ENCODE results near the gene MRFAP1L1. TPM values are rescaled to one million over a fixed set of nuclear protein-coding genes. Genes with fewer than 3 reads are reported as not detected.
A peak's percentile ranks its signal among the peaks of the same experiment; 100 is the strongest.

MRFAP1L1 gene
- total and polyA plus RNA-seq, 9 of the 15 experiments (the other 6 are each of a cell fraction or from before 2014, with no cell fraction given) = 37.6 to 111 (median 83.8) TPM

DNA sequence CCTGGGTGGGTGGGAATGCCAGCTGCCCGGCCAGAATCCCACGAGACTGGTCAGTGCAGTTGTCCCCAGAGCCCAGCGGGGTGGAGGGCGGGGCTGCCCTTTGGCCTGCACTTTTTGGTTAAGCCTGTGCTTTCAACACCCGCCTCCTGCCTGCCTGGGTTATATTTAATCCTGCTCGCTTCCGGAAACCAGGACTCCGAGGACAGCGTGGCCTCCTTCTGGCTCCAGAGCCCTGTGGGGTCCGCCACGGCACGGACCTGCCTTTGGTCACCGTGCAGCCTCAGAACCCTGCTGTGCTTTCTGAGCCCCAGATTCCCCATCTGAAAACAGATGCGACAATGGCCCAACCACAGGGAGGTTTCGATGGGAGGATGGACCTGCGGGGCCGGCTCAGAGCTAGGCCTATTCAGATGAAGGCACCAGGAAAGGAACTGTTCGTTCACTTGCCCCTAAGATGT lies 43.5 kb upstream of the MRFAP1L1 start:
- Histone ChIP-seq H3K27me3 (ENCODE audit: control insufficient read depth in 2 of 2, insufficient read depth in 2 of 2, low read length in 2 of 2) (no peaks in the 10 kb centered on the region), H3K4me1 (replicated peaks in 1 of 2; ENCODE audit: control insufficient read depth in 2 of 2, insufficient read depth in 2 of 2, low read length in 2 of 2) (peaks cover 54 to 60% of the 10 kb centered on the region in 2 experiments), H3K4me2 (ENCODE audit: insufficient read depth, low read length) (peak overlapping the region; percentile 71), H3K36me3 (ENCODE audit: control insufficient read depth, insufficient read depth, low read length) (no peaks in the 10 kb centered on the region), H3K4me3 (no peak overlapping the region), H4K20me1 (replicated peaks; ENCODE audit: control insufficient read depth, insufficient read depth, low read length) (no peaks in the 10 kb centered on the region), H3K79me2 (ENCODE audit: control insufficient read depth, insufficient read depth, low read length) (no peaks in the 10 kb centered on the region), H3K9me3 (replicated peaks; ENCODE audit: control insufficient read depth, insufficient read depth, low read depth, low read length) (no peaks in the 10 kb centered on the region), H3K9me1 (ENCODE audit: control insufficient read depth, insufficient read depth, low read length) (no peaks in the 10 kb centered on the region), H3K27ac (ENCODE audit: extremely low read depth, low read depth, low read length) (peak overlapping the region; percentile 80), H3K9ac (ENCODE audit: insufficient read depth in 1 of 2, low read depth in 2 of 2, low read length in 2 of 2) (peak overlapping the region; percentile 57 to 84), H2AFZ (ENCODE audit: low read depth, low read length) (peak overlapping the region; percentile 94)
- peak; percentile 83 for ATAC-seq
- intact Hi-C loops (cut with micrococcal nuclease) (loop anchor here (2.0 kb wide), 1 partner anchor 22 kb away; no protein-coding TSS in a partner anchor), in situ Hi-C loops (cut with MboI) (no loop called here)
- POLR2A ChIA-PET = interaction anchor here (0.6 to 0.9 kb wide), 3 partner anchors 22 to 68 kb away, joined by 3 to 4 read pairs (median 4); no protein-coding TSS in a partner anchor
- DNase-seq (ENCODE audit: extremely low read depth in 1 of 4, low spot score in 3 of 4) = peak; percentile 63 to 85 (median 76)
- WGBS (ENCODE audit: insufficient coverage, low coverage, missing lambda C conversion rate) = 24% methylated on average over 15 of the region's 18 CpGs
- FAIRE-seq = peak; percentile 82
- CTCF ChIA-PET (ENCODE audit: low intra/inter-chr PET ratio) = no interaction called here
- BruUV-seq (replicated peaks) = no TSS peak
- TF ChIP-seq ZBTB17 (CRISPR knock-in tag; IDR thresholded peaks at IDR 0.05) (peak; percentile 51; the same call in 1 of the 2 replicates), TFAP4 (CRISPR knock-in tag; IDR thresholded peaks at IDR 0.05; ENCODE audit: borderline replicate concordance) (peak; percentile 56; the same call in 1 of the 2 replicates), EGR1 (conservative IDR thresholded peaks at IDR 0.05) (0 out of 2 replicates have a peak, but pooled peaks have one; percentile 4)
- TF ChIP-seq, protein P1, sequence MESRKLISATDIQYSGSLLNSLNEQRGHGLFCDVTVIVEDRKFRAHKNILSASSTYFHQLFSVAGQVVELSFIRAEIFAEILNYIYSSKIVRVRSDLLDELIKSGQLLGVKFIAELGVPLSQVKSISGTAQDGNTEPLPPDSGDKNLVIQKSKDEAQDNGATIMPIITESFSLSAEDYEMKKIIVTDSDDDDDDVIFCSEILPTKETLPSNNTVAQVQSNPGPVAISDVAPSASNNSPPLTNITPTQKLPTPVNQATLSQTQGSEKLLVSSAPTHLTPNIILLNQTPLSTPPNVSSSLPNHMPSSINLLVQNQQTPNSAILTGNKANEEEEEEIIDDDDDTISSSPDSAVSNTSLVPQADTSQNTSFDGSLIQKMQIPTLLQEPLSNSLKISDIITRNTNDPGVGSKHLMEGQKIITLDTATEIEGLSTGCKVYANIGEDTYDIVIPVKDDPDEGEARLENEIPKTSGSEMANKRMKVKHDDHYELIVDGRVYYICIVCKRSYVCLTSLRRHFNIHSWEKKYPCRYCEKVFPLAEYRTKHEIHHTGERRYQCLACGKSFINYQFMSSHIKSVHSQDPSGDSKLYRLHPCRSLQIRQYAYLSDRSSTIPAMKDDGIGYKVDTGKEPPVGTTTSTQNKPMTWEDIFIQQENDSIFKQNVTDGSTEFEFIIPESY (CRISPR knock-in tag; IDR thresholded peaks at IDR 0.05) = peak; percentile 44; the same call in 1 of the 2 replicates
- TF ChIP-seq, protein P2, sequence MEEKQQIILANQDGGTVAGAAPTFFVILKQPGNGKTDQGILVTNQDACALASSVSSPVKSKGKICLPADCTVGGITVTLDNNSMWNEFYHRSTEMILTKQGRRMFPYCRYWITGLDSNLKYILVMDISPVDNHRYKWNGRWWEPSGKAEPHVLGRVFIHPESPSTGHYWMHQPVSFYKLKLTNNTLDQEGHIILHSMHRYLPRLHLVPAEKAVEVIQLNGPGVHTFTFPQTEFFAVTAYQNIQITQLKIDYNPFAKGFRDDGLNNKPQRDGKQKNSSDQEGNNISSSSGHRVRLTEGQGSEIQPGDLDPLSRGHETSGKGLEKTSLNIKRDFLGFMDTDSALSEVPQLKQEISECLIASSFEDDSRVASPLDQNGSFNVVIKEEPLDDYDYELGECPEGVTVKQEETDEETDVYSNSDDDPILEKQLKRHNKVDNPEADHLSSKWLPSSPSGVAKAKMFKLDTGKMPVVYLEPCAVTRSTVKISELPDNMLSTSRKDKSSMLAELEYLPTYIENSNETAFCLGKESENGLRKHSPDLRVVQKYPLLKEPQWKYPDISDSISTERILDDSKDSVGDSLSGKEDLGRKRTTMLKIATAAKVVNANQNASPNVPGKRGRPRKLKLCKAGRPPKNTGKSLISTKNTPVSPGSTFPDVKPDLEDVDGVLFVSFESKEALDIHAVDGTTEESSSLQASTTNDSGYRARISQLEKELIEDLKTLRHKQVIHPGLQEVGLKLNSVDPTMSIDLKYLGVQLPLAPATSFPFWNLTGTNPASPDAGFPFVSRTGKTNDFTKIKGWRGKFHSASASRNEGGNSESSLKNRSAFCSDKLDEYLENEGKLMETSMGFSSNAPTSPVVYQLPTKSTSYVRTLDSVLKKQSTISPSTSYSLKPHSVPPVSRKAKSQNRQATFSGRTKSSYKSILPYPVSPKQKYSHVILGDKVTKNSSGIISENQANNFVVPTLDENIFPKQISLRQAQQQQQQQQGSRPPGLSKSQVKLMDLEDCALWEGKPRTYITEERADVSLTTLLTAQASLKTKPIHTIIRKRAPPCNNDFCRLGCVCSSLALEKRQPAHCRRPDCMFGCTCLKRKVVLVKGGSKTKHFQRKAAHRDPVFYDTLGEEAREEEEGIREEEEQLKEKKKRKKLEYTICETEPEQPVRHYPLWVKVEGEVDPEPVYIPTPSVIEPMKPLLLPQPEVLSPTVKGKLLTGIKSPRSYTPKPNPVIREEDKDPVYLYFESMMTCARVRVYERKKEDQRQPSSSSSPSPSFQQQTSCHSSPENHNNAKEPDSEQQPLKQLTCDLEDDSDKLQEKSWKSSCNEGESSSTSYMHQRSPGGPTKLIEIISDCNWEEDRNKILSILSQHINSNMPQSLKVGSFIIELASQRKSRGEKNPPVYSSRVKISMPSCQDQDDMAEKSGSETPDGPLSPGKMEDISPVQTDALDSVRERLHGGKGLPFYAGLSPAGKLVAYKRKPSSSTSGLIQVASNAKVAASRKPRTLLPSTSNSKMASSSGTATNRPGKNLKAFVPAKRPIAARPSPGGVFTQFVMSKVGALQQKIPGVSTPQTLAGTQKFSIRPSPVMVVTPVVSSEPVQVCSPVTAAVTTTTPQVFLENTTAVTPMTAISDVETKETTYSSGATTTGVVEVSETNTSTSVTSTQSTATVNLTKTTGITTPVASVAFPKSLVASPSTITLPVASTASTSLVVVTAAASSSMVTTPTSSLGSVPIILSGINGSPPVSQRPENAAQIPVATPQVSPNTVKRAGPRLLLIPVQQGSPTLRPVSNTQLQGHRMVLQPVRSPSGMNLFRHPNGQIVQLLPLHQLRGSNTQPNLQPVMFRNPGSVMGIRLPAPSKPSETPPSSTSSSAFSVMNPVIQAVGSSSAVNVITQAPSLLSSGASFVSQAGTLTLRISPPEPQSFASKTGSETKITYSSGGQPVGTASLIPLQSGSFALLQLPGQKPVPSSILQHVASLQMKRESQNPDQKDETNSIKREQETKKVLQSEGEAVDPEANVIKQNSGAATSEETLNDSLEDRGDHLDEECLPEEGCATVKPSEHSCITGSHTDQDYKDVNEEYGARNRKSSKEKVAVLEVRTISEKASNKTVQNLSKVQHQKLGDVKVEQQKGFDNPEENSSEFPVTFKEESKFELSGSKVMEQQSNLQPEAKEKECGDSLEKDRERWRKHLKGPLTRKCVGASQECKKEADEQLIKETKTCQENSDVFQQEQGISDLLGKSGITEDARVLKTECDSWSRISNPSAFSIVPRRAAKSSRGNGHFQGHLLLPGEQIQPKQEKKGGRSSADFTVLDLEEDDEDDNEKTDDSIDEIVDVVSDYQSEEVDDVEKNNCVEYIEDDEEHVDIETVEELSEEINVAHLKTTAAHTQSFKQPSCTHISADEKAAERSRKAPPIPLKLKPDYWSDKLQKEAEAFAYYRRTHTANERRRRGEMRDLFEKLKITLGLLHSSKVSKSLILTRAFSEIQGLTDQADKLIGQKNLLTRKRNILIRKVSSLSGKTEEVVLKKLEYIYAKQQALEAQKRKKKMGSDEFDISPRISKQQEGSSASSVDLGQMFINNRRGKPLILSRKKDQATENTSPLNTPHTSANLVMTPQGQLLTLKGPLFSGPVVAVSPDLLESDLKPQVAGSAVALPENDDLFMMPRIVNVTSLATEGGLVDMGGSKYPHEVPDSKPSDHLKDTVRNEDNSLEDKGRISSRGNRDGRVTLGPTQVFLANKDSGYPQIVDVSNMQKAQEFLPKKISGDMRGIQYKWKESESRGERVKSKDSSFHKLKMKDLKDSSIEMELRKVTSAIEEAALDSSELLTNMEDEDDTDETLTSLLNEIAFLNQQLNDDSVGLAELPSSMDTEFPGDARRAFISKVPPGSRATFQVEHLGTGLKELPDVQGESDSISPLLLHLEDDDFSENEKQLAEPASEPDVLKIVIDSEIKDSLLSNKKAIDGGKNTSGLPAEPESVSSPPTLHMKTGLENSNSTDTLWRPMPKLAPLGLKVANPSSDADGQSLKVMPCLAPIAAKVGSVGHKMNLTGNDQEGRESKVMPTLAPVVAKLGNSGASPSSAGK (IDR thresholded peaks at IDR 0.05) = peak; percentile 70
